Measurements from ENCODE around the gene DCAF15.
A peak's percentile ranks its signal among the peaks of the same experiment; 100 is the strongest.
"Not testable (repeated sequence)": the region's sequence is repeated elsewhere in the genome, so short reads cannot be mapped to it uniquely, and the experiment has no call there.

The DCAF15 gene, protein sequence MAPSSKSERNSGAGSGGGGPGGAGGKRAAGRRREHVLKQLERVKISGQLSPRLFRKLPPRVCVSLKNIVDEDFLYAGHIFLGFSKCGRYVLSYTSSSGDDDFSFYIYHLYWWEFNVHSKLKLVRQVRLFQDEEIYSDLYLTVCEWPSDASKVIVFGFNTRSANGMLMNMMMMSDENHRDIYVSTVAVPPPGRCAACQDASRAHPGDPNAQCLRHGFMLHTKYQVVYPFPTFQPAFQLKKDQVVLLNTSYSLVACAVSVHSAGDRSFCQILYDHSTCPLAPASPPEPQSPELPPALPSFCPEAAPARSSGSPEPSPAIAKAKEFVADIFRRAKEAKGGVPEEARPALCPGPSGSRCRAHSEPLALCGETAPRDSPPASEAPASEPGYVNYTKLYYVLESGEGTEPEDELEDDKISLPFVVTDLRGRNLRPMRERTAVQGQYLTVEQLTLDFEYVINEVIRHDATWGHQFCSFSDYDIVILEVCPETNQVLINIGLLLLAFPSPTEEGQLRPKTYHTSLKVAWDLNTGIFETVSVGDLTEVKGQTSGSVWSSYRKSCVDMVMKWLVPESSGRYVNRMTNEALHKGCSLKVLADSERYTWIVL

DNA sequence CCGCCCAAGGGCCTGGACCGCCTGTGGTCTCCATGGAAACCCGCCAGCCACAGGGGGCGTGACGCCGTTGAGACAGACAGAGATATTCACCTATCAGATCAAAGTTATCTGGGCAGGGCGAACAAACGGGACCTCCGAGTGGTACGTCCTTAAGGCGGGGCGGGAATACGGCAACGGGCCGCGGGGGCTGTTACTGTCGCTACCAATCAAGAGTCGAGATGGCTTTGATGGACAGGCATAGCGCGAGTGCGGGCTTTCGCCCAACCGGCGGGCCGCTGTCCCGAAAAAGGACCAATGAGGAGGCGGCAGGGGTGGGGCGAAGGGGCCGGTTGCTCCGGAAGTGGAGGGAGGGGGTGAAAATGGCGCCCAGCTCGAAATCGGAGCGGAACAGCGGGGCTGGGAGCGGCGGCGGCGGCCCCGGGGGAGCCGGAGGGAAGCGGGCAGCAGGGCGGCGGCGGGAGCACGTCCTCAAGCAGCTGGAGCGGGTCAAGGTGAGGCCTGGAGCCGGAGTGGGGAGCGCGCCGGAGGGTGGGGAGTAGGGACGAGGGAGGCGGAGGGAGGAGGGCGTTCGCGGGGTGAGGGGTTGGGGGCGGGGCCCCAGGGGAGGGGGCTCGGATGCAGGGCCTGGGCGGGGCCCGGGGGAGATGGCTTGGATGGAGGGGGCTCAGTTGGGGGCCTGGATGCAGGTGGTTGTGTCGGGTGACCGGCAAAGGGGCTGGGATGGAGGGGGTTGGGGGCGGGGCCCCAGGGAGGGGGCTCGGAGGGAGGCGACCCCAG is at the start of gene DCAF15:
DCAF15 (plus strand) TSS at position 356 of the 777 bp plus-strand sequence; CDS start at position 360, 4 bp downstream.
- peak; percentile 98 to 99 for DNase-seq

DNA sequence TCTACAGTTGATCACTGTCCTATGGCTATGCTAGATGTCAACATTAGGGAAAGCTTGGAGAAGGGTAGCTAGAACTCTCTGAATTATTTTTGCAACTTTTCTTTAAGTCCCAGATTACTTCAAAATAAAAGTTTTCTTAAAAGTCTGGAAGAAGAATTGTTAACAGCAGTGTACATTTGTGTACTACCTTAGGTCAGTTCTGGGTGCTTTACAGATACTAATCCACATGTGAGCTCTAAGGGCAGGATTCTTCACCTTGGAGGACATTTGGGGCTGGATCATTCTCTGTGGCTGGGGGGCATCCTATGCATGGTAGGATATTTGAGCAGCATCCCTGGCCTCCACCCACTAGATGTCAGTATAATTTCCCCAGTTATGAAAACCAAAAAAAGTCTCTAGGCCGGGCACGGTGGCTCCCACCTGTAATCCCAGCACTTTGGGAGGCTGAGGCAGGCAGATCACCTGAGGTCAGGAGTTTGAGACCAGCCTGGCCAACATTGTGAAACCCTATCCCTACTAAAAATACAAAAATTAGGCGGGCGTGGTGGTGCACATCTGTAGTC is 49.2 kb upstream of the DCAF15 start:
- peak; percentile 34 to 44 for DNase-seq

DNA sequence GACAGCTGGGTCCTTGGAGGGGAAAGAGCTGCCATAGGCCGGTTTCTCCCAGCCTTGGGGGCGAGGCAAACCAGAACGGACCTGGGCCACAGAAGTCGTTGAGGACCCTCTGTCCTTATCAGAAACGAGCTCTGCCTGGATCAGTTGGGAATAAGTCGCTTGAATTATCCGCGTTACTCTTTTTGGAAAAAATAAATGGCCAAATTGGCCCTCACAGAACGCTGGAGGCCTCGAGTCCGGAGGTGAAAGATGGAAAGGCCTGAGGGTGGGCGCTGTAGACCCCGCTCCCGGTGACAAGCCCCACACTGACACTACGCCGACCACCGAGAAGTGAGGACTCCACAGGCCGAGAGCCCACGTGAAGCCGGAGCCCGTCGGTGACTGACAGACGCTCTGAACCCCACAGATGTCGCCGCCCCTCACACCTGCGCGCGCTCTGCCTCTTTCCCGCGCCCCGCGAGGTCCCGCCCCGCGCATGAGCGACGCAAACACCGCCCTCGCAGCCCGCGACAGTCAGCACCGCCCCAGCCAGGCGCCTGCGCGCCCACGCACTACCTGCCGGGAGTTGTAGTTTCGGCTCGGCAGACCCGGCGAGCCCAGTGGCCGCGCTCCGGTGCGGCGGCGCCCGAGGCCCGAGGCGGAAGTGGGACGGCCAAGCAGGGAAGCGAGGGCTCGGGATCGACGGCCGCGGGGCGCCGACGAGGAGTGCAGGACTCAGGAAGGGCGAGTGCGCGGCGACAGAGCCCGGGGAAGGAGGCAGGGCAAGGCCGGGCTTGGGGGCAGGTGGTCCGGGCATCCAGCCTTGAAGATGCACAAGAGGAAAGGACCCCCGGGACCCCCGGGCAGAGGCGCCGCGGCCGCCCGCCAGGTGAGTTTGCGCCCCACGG is 46.4 kb upstream of the DCAF15 start, which contains the start of the genes BRME1 and CC2D1A:
BRME1 (minus strand) TSS at position 484 of the 887 bp plus-strand sequence. CDS start 1,225 bp downstream, outside the sequence.
CC2D1A (plus strand) TSS at position 568 of the 887 bp plus-strand sequence; CDS start at position 809, 241 bp downstream.
- peak; percentile 97 to 98 for DNase-seq

DNA sequence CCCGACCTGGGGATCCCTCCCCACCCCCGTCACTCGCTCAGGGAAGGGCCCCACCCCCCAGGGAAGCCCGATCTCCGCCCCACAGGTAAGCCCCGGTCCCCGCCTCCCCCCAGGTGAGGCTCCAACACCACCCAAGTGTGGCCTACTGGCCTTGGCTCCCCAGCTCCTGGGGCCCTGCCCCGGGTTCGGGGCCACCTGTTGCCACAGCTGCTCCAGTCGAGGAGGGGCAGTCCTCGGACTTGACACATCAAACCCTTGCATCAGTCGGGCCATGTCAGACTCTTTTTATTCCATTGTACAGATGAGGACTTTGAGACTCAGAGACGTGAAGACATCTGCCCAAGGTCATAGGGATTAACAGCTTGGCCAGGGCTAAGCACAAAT is 45.8 kb upstream of the DCAF15 start:
- DNase-seq = no peak

DNA sequence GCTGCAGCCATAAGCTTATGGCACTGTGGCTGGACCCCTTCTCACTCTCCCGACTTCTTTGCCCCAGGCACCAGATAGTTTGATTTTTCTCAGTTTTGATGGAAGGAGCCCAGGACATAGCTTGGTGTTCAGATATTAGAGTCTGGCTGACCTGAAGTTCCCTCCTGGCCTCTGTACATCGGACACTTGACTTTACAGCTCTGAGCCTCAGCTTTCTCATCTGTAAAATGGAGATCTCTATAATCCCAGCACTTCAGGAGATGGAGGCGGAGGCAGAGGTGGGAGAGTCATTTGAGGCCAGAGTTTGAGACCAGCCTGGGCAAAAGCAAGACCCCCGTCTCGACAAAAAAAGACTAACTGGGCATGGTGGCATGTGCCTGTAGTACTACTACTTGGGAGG is 45.4 kb upstream of the DCAF15 start:
- no peak for DNase-seq

DNA sequence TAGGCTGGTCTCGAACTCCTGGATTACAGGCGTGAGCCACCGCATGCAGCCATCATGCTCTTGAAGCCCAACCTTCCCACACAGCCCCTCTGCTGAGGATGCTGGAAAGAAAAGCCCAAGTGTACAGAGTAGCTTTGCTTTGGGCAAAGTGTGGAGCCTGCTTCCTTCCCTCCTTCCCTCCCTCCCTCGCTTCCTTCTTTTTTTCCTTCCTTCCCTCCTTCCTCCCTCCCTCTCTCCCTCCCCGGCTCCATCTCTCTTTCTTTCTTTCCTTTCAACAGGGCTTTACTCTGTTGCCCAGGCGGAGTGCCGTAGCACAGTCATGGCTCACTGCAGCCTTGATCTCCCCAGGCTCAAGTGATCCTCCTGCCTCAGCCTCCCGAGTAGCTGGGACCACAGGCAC is 43.6 kb upstream of the DCAF15 start:
- DNase-seq = no peak

DNA sequence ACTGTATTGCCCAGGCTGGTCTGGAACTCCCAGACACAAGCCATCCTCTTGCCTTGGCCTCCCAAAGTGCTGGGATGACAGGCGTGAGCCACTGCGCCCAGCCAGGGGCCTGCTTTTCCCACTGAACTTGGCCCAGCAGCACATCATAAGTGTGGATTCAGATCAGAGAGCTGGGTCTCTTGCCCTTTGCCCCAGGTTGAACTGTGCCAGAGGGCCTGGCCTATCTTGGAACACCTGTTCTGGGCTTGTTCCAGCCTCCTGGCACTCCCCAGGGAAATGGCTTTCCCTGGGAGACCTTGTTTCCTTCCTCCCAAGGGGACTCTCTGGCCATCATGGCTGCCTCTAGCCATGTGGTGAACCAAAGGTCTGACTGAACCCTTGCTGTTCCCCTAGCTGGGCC is 42.9 kb upstream of the DCAF15 start:
- DNase-seq = no peak

DNA sequence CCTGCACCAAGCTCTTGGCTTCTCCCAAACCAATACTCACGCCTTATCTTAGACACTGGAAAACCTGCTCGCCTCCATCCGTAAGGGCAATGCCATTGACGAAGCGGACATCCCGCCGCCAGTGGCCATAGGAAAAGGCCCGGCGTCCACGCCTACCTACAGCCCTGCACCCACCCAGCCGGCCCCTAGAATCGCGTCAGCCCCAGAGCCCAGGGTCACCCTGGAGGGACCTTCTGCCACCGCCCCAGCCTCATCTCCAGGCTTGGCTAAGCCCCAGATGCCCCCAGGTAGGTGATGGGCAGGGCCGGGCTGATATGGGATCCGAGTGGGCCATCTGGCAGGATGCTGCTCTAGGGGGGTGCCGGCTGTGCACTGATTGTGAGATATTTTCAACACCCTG is 39.0 kb upstream of the DCAF15 start:
- no peak for DNase-seq

DNA sequence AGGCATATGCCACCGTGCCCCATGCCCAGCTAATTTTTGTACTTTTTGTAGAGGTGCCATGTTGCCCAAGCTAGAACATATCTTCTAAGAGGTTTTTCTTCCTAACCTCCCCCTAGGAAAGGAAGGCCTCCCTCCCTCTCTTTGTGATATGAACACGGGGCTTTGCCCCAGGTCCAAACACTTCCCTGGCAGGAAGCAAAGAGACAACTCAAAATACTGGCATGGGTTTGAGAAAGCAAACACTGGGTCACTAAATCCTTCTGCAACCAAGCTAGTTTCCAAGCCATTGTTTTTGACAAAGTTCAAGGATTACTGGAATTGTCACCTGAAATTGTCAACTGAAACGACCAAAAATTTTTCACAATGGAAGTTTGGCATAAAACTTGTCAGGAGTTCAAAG is 37.5 kb upstream of the DCAF15 start:
- no peak for DNase-seq

DNA sequence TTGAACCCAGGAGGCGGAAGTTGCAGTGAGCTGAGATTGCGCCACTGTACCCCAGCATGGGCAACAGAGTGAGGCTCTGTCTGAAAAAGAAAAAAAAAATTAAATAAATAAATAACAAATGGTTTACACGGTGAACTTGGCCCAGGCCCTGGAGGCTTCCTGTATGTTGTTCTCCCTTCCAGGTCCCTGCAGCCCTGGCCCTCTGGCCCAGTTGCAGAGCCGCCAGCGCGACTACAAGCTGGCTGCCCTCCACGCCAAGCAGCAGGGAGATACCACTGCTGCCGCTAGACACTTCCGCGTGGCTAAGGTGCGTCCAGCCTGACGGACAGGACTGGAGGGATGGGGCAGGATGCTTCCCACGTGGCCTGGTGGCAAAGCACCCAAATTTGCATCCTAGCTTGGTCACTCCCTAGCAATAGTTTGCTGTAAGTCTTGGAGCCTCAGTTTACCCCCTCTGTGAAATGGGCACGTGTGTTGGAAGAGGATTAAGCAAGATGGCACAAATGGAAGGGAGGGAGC is 34.4 kb upstream of the DCAF15 start:
- DNase-seq = no peak

DNA sequence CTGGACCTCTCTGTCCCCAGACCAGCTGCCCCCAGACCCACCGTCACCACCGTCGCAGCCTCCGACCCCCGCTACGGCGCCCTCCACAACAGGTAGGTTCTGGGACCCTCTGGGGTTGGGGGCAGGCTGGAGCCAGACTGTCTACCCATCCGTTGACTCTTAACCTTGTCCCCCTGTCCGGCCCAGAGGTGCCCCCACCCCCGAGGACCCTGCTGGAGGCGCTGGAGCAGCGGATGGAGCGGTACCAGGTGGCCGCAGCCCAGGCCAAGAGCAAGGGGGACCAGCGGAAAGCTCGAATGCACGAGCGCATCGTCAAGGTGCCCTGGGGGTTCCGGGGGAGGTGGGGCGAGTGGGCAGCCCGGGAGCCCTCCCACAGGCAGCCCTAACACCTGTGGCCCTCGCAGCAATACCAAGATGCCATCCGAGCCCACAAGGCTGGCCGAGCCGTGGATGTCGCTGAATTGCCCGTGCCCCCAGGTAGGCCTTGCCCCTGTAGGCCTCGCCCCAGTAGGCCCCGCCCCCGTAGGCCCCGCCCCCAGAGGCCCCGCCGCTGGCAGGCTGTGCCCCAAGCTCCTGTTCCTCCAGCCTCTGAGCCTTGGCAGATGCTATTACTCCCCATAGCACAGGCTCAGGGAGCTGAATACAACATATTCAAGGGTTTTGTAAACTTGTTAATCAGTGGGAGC is 33.4 kb upstream of the DCAF15 start:
- DNase-seq = no peak

DNA sequence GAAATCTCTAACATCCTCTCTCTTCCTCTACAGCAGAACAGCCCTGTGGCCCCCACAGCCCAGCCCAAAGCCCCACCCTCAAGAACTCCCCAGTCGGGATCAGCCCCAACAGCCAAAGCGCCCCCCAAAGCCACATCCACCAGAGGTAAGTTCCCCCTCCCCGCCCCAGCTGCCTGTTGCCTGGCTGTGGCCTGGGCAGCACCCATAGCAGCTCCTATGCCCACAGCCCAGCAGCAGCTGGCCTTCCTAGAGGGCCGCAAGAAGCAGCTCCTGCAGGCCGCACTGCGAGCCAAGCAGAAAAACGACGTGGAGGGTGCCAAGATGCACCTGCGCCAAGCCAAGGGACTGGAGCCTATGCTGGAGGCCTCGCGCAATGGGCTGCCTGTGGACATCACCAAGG is 31.8 kb upstream of the DCAF15 start:
- DNase-seq = no peak

DNA sequence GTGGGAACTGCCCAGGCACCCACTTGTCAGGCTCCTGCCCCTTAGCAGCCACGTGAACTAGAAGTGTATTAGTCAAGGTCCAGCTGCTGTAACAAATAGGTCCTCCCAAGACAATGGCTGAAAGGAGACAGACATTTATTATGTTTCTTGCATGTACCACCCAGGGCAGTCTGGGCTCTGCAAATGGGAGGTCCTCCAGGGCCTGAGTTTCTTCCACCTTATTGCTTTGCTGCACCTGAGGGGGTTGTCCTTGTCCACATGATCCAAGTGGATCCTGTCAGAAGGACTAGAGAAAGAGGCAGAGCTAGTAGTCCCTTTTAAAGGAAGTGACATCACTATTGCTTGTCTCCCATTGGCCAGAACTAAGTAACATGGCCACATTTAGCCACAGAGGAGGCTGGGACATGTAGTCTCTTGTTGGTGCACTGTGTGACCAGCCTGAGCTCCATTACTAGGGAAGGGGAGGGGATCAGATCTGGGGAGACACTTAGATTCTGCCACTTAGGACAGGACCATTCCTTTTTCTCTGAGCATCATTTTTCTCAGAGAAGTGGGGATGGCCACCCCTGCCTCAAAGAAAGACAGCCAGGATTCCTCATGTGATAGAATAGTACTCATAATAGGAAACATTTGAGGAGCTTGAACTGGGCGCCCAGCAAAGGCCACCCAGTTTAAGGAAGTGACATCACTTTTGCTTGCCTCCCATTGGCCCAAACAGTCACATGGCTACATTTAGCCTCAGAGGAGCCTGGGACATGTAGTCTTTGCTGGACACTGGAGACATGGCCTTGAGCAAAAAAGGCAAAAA is 31.2 kb upstream of the DCAF15 start:
- peak; percentile 43 to 51 for DNase-seq

DNA sequence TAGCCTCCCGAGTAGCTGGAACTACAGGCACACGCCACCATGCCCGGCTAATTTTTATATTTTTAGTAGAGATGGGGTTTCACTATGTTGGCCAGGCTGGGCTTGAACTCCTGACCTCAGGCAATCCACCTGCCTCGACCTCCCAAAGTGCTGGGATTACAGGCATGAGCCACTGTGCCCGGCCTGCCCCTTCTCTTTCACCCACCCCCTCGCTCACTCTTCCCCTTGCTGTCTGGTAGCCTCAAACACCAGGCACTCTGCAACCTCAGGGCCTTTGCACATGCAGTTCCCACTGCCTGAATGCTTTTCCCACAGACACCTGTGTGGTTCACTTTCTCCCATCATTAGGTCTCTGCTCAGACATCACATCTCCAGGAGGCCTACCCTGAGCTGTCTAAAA is 30.2 kb upstream of the DCAF15 start:
- DNase-seq = not testable (repeated sequence)

DNA sequence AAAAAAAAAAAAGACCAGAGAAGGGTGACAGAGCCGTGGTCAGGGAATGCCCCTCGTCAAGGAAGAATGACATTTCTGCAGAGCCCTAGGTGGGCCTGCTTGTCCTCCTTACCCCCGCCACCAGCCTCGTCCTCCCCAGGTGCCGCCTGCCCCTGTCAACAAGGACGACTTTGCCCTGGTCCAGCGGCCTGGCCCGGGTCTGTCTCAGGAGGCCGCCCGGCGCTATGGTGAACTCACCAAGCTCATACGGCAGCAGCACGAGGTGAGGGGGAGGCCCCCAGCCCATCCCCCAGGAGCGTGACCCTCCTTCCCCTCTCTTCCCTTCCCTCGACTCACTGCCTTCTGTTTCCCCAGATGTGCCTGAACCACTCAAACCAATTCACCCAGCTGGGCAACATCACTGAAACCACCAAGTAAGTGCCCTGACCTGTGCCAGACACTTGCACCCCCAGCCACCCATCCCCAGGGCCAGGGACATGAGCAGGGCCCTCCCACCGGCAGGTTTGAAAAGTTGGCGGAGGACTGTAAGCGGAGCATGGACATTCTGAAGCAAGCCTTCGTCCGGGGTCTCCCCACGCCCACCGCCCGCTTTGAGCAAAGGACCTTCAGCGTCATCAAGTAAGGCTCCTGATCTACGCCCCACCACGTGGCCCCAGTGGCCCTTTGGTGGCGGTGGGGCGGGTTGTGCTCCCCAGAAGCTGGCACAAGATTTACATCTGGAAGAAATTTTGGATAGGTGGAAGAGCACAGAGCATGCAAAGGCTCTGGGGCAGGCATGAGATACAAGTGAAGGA is 28.9 kb upstream of the DCAF15 start:
- DNase-seq = no peak

DNA sequence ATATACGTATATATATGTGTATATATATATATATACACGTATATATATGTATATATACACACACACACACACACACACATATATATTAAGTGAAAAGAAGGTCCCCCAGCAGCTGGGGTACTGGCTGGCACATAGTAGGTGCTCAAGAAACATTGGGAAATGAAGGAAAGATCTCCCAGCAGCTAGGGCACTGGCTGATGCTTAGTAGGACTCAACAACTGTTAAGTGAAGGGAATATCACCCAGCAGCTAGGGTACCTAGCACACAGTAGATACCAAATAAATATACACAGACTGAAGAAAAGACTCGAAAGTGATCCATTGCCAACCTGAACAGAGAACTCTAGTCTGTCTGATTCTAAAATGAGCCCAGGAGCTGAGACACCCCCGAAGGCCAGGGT is 26.3 kb upstream of the DCAF15 start:
- DNase-seq = no peak

DNA sequence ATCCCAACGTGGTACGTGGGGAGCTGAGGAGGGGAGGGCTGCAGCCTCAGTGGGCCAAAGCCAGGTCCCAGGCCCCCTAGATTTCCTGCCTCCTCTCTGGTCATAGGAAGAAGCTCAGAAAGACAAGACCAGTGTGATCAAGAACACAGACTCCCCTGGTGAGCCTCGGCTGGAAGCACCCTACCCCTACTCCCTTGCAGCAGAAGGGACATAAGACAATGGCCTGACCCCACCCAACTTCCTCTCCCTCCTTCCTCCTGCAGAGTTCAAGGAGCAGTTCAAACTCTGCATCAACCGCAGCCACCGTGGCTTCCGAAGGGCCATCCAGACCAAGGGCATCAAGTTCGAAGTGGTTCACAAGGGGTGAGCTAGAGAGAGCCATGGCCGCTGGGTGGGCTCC is 25.6 kb upstream of the DCAF15 start:
- DNase-seq = no peak

DNA sequence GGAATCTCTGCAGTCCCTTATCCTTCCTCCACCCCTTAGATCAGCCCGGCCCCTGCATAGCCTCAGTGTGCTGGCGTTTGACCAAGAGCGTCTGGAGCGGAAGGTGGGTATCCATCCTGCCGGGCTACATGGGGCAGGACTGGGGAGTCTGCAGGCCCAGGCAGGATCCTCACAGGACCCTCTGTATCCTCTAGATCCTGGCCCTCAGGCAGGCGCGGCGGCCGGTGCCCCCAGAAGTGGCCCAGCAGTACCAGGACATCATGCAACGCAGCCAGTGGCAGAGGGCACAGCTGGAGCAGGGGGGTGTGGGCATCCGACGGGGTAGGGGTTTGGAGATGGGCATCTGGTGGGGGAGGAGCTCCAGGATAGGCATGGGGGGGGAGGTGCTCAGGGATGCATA is 23.0 kb upstream of the DCAF15 start:
- no peak for DNase-seq

DNA sequence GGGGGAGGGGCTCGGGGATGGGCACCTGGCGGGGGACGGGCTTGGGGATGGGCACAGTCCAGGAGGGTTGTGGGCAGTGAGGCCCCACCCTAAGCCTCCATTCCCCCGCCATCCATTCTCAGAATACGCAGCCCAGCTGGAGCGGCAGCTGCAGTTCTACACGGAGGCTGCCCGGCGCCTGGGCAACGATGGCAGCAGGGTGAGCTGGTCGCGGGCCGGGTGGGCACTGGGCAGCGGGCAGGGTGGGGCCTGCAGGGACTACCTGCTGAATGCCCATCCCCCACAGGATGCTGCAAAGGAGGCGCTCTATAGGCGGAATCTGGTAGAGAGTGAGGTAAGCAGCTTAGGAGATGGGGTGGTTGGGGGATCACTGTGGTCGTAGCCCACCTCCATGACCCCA is 22.4 kb upstream of the DCAF15 start:
- no peak for DNase-seq

DNA sequence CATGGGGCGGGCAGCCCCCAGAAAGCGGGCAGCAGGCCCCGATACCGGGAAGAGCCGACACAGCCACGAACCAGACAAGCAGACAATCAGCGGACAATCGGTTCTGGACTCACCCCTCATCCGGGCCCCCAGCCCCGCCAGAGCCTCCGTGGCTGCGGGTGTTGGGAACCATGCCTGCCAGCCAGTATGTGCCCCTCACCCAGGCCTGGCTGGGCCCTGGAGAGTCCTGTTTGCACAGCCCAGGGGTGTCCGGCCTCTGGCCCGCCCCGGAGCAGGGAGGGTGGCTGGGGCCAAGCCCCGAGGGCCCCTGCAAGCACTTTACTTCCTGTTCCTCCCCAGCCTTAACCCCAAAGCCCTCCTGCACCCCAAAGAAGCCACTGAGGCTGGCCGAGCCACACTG is 21.9 kb upstream of the DCAF15 start:
- DNase-seq = no peak

All from activated T-cell treated with anti-CD3 and anti-CD28 coated beads, Interleukin-2, amount 50 U/mL, for 48 hours (primary cell).